ENCODE results near the gene MAT2A.
"Not testable (repeated sequence)": the region's sequence is repeated elsewhere in the genome, so short reads cannot be mapped to it uniquely, and the experiment has no call there.

Gene MAT2A

DNA sequence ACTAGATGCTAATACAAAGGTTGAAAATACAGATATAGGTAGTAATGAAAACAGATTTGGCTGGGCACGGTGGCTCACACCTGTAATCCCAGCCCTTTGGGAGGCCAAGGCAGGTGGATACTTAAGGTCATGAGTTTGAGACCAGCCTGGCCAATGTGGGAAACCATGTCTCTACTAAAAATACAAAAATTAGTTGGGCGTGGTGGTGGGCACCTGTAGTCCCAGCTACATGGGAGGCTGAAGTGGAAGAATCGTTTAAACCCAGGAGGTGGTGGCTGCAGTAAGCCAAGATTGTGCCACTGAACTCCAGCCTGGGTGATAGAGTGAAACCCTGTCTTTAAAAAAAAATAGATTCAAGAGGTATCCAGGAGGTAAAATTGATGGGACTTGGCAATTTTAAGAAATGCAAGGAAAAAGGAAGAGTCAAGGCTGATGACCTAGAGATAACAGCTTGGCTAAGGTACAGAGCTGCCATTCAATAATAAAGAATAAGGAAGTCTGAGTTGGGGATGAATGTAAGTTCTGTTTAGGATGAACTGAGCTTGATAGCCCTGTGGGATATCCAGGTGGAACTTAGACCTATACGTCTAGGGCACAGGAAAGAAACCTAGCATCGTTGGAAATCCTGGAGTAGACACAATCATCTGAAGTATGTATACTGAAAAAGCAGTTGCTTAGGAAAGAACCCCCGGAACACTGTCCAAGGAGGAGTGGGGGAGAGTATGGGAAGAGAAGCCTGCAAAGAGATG lies 9.1 kb downstream of the MAT2A start:
- DNase-seq: no peak

DNA sequence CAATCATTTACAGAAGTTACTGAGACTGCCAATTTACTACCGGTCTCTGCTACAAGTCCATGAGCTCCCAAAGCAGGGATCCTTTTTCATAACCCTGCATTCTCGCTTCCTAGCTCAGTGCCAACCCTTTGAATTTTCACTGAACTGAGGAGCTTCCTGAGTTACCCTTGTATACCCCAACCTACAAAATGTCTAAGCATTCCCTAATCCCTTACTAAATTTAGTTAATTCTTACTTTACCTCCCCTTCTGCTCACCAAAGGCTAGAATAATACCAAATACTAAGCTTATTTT lies 9.6 kb downstream of the MAT2A start:
- DNase-seq: no peak

DNA sequence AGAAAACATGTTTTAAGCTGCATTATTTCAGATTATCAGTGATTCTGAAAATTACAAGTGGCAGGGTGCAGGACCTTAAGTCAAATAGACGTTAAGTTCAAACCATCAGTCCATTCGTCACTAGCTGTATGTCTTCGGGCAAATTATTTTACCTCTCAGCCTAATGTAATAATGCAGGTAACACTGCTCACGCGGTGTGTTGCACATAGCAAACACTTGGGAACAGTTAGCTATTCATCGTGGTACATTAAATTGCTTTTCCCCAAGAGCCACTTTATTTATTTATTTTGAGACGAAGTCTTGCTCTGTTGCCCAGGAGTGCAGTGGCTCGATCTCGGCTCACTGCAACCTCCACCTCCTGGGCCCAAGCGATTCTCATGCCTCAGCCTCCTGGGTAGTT lies 10.1 kb downstream of the MAT2A start:
- no peak for DNase-seq

DNA sequence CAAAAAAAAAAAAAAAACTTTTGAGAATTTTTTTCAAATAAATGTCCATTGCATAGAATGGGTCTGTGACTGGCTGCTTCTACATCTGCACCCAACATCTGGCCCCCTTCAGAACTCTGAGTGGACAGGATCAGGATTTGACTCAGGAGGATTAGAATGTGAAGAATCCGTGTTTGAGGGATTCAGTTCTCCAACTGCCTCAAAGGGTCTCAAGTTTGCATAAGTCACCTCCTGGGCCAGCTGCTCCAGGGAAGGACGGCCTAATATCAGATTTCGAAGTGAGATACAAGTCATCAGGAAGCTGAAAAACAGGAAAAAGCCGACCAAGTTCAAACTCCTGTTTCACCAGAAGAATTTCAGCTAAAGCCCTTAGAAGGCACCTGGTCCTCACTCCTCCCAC lies 10.9 kb downstream of the MAT2A start:
- DNase-seq: no peak

DNA sequence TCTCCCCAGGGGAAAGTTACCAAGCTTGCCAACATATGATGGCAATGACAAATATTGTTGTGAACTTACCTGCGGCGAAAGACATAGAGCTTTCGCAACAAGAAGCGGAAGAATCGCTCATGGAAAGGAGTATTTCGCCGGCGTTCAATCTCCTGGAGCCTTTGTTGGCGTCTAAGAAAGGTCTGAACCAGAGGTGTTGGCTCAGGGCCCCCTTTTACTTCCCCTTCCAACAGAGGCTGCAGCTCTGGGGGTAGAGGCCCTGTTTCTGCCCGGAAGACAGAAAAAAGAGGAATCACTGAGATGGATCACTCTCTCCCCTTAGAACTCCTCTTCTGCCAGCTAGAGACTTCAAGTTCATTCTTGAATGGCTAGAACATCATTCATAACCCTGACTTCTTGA lies 11.5 kb downstream of the MAT2A start:
- DNase-seq: peak; percentile 43 to 56

DNA sequence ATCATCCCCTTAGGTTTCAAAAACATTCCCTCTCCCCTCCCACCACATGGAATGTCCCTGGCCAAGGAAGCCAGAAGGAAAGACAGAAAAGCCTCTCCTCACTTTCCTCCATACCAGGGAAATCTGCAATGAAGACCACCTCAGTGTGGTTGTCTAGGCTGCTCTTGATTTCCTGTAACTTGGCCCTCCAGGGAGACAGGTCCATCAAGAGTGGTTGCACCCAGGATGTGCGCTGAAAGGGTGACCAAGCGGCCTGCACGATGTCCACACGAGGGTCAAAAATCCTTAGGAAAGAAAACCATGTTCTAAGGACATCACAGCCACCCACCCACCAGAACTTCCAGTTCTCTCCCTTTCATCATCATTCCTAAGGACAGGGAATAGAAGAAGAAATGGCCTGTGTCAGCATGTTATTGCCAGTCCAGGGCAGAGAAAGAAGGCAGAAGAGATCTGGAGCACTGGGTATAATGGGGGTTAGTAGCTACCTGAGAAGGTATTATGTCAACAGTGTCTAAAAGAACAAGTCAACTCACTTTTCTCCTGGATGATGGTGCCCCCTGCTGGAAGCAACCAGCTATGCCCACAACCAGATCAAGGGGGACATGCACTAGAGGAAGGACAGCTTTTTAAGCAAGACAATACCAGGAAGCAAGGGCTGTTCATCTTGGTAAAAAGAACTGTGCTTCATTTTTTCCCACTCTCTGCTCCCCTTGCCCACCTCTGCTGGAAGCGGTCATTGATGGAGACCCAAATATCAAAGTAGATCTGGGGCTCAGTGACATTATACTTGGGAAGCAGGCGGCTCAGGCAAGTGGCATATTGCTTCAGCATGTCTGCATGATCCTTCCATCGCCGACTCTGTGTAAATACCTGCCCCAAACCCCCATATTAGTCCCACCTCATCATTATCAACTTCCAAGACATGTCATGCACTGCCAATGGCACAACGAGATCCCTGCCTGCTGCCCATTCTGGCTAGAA lies 13.0 kb downstream of the MAT2A start:
- peak; percentile 78 to 87 for DNase-seq

DNA sequence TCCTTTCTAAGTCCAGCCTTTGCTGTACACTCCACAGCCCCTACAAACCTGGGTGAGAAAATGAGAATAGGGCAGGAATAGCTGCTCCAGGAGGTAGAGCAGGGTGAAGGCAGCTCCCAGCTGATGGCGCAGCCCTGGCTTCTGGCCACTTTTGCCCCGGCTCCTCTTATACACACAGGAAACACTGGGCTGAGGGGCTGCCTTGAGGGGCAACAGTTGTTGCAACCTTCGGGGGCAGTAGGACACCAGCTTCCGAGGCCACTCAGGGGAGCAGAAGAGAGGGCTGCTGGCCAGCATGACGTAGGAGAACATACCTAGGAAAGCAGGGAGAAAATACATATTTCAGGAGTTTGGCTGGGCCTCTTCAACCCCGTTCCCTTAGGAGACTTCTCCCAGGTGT lies 14.2 kb downstream of the MAT2A start:
- no peak for DNase-seq

DNA sequence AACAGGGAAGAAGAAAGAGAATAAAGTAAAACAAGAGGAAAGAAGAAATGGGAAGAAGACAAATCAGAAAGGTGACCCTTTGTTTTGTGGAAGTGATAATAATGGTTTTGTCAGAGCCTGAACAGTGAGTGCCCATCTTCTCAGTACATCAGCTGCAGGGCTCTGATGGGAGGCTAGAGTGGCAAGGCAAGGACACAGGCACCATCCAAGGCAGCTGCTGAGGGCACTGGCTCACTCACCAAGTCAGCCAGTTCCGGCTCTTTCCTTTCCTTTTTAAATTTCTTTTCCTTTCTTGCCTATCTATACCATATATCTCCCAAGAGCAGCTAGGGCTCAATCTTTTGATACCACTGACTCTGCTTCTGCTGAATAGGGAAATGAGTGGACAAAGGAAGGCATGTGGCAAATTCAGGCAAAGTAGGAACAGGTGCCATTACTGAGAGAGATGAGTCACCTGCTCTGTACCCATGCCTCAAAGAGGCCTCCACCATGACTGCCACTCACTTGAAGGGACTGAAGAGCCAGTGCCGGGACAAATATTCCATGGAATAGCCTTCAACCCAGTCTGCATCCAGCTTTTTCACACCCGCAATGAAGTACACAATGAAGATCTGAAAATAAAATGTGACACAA lies 16.1 kb downstream of the MAT2A start:
- no peak for DNase-seq

DNA sequence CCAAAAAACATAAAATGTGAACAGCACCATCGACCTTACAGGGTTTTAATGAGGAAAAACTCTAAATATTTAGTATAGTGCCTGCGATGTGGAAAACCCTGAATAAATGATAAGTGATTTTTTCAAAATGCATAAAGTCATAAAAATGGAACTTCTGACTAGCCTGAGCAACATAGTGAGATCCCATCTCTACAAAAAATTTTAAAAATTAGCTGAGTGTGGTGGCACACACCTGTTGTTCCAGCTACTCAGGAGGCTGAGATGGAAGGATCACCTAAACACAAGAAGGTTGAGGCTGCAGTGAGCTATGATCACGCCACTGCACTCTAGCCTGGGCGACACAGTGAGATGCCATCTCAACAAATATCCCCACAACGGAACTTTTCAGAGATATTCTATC lies 18.2 kb downstream of the MAT2A start:
- DNase-seq: no peak

DNA sequence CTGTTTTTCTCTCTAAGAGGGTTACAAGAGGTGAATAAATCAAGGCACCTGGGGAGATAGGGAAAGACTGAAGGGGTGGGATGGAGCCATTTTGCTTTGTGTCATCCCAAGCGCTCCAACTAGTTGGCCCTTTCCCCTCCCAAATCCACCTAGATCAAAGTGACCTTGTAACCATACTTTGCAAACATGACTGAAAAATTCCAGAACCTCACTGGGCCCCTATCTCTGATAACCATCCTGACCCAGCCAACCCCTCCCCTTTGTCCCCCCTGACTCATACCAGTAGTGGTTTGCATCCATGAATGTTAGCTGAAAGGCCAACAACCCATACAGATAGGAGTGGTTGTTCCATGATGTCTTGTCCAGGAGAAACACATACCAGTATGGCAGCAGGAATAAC lies 19.2 kb downstream of the MAT2A start:
- DNase-seq: no peak

DNA sequence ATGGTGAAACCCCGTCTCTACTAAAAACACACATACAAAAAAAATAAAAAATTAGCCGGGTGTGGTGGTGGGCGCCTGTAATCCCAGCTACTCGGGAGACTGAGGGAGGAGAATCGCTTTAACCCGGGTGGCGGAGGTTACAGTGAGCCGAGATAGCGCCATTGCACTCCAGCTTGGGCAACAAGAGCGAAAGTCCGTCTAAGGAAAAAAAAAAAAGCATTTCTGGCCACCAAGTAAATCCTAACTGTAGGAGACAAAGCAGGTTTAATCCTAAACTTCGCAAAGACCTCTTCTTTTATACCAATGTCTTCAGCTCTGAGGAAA lies 21.4 kb downstream of the MAT2A start:
- not testable (repeated sequence) for DNase-seq

DNA sequence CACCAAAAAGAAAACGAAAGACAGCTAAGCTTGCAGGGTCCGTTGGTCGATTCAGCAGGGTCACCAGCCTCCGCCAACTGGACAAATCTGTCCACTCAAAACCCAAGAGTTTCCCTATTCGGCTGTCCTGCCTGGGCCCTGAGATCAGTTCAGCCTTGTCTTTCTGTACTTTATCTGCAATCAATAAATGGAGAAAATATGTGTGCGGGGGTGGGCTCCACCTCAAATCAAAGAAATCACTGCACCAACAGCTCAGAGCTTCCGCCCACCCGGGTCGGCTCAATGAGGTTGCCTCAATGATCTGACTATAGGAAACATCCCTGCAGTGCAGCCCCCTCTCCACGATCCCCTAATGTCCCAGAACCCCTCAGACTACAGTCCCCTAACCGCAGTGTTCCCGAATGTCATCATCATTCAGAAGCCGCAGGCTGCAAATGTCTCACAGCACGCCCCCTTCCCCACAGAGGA lies 21.9 kb downstream of the MAT2A start:
- DNase-seq: no peak

DNA sequence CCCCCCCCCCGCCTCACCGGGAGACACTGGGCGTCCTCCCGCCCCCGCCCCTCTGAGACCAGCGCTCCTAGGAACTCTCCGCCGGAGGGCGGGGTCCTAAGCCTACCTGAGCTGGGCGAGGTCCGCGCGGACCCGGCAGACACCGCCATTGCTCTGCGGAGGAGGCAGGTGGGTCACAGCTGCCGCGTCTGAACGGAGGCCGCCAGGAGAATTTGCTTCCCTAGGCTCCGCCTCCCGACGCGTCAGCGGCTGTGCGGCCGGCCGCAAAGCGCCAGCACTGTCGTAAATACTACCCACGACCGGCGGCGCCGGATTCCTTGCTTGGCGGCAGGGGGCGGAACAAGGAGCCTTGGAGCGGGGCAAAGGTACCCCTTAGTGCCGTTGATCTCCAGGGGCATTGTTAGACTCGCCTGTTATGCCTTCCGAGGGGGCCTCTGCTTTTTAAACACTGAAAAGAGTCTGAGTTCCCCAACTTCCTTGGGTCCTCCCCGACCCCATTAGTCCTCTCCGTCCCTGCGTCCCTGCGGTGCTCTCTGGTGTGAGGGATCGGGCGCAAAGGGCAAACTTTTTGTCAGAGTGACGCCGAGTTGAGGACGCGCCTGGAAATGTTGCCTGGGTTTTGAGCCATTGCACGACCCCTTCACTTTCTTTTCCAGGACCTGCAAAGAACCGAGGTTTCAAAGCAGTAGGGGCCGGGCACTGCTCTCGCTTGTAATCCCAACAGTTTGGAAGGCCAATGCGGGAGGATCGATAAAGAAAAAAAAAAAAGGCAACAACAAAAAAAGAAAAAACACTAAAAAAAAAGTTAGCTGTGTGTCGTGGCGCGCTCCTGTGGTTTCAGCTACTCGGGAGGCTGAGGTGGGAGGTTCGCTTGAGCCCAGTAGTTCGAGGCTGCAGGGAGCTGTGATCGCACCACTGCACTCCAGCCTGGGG lies 22.6 kb downstream of the MAT2A start, which contains the start of gene GGCX:
Gene GGCX (minus strand): TSS at position 214 of the 933 bp plus-strand sequence. CDS start 65 bp downstream, at position 149.
- peak; percentile 94 to 97 for DNase-seq

DNA sequence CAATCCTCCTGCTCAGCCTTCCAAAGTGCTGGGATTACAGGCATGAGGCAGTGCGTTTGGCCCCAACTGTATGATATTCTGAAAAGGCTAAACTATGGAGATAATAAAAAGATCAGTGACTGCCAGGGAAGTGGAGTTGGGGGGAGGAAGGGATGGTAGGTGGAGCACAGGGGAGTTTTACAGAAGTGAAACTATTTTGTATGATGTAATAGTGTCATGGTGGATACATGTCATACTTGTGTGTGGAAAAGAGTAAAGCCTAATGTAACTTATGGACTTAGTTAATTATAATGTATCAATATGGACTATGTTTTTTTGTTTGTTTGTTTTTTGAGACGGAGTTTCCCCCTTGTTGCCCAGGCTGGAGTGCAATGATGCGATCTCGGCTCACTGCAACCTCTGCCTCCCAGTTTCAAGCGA lies 25.2 kb downstream of the MAT2A start:
- peak; percentile 72 to 94 for DNase-seq

DNA sequence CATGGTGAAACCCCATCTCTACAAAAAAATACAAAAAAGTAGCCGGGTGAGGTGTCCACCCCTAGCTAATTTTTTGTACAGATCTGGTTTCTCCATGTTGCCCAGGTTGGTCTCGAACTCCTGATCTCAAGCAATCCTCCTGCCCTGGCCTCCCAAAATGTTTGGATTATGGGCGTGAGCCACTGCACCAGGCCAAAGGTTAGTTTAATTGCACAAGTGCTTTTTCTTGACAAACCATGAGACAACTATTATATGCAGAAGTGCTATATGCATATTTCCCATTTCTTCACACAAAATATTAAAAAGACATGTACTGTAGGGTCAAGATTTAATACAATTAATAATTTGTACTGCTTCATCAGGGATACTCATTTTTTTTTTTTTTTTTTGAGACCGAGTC lies 27.3 kb downstream of the MAT2A start:
- DNase-seq: peak; percentile 59 to 73

DNA sequence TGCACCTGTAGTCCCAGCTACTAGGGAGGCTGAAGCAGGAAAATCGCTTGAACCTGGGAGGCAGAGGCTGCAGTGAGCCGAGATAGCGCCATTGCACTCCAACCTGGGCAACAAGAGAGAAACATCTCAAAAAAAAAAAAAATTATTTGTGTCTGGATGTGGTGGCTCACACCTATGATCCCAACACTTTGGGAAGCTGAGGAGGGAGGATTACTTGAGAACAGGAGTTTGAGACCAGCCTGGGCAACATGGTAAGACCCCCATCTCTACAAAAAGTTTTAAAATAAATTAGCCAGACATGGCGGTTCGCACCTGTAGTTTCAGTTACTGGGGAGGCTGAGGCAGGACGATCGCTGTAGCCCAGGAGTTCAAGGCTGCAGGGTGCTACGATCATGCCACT lies 36.8 kb downstream of the MAT2A start:
- DNase-seq: no peak

DNA sequence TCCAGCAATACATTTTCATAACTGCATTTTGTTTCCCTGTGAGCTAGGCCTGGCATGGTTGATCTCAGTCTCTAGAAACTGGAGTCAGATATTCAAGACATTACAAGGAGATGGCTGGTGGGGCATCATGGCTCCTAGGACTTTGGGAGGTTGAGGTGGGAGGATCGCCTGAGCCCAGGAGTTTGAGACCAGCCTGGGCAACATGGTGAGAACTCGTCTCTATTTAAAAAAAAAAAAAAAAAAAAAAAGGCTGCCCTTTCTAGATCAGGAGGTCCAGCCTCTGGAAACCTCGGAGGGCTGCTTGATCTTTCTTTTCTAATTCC lies 38.1 kb downstream of the MAT2A start:
- DNase-seq: no peak

DNA sequence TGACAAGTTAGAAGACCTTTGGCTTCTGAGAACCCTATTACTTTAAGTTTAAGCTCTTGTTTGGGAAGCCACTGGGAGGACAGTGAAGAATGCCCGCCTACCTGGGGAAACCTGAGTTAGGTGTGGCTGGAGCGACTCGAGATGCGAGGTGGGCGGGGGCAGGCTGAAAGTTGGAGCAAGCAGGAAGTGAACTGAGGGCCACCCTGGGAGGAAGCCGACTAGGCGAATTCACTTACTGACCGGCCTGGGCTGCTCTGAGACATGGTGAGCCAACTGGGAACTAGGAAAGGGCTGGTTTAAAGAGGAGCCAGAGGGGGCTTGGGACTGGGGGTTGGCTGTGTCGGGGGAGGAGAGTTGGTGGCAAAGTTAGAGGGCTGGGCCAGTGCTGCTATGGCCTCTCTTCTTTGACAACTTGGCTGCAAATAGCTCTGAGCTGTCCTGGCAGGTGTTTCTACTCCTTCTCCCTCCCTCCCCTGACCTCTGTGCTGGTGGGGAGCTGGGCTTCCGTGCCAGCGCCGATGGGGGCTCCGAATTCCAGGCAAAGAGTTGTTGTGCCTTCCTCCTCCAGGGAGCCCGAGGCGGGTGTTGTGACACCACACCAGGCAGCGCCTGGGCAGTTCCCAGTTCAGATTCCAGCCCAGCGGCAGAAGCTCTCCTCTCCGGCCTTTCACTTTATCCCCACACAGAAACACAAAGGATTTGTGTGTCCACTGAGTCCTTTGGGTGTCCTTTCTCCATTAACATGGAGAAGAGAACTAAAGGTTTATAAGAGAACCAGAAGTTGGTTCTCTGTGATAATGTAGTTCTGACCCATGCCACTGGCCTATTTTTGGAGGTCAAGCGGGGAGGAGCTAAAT lies 38.6 kb downstream of the MAT2A start, which contains the start of gene VAMP8:
Gene VAMP8 (plus strand): TSS at position 201 of the 857 bp plus-strand sequence. CDS start 61 bp downstream, at position 262.
- DNase-seq: peak; percentile 60 to 75

DNA sequence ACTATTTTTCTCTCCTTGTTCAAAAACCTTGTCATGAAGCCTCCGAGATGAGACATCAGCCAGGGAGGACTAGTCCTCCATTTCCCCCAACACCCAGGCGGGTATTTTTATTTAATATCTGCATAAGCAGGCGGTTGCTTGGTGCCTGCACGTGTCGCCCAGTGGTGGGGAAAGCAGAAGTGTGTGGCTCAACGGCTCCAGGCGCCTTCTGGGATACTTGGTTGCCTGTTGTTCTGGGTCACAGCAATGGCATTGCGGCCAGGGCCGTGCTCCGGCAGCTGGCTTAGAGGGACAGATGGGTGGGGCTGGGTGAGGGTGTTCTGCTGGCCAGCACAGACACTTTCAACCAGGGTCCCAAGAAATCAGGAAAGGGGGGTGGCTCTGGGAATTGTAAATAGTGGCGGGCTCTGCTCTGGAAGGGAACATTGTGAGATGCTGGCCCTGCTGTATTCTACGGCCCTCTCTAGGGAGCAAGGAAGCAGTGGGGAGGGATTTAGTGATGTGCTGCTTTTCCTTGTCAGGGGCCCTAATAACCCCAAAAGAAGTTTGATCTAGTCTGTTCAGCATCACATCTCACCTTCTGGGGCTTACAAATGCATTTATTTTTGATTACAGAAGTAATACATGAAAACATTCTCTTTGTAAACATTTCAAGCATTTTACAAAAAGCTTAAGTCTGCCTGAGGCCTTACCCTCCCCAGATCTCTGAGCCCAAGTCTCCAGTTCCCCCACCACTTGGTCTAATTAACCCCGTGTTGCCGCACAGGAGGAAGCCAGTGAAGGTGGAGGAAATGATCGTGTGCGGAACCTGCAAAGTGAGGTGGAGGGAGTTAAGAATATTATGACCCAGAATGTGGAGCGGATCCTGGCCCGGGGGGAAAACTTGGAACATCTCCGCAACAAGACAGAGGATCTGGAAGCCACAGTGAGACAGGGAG lies 39.5 kb downstream of the MAT2A start:
- peak; percentile 82 to 86 for DNase-seq
